GM21576 (cell line): ENCODE data around the gene GNPTAB.
"Not testable (repeated sequence)": the region's sequence is repeated elsewhere in the genome, so short reads cannot be mapped to it uniquely, and the experiment has no call there.

Source experiments
- ATAC-seq: cut with Tn5 transposase; IDR thresholded peaks from one replicate; pipeline ENCODE4 v1.9.1; 2021; ENCODE audit warnings: mild to moderate bottlenecking, moderate library complexity; ENCODE audit not compliant: unreplicated experiment

The GNPTAB gene

DNA sequence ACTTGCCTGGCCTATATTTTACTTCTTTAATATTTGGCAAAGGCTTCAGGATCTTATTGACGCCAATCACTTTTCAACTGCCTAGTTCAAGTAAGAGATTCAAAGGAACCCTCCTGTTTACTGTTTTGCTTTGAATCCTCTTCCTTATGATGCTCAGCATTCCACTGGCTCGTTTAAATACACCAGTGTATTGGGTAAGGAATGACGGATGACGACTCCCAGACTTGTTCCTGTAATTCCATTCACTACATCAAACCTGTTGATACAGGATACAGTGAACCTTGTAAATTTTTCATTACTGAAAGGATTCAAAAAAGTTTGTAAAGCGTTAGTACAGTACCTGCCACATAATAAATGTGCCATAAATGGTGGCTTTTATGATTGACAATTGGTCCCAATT, 89.8 kb downstream of the GNPTAB start:
- no peak for ATAC-seq

GRCh38 chr12:101740566-101740965, 90.2 kb downstream of the GNPTAB start:
- no peak for ATAC-seq

GRCh38 chr12:101738920-101739665, 91.7 kb downstream of the GNPTAB start, which contains the start of gene SYCP3:
TSS of gene SYCP3 (minus strand) at chr12:101739462. CDS start at chr12:101737935, 1,527 bp downstream.
- no peak for ATAC-seq

GRCh38 chr12:101737476-101737875, 93.3 kb downstream of the GNPTAB start:
- no peak for ATAC-seq

DNA sequence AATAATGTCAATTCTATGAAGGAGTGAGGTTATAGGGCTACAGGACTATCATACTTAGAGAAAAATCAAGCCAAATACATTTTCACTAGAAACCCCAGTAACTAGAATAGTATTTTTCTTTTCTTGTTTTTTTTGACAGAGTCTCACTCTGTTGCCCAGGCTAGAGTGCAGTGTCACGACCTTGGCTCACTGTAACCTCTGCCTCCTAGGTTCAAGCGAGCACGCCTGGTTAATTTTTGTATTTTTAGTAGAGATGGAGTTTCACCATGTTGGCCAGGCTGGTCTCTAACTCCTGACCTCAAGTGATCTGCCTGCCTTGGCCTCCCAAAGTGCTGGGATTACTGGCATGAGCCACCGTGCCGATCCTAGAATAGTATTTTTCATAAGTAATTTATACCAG, 96.3 kb downstream of the GNPTAB start:
- not testable (repeated sequence) for ATAC-seq

DNA sequence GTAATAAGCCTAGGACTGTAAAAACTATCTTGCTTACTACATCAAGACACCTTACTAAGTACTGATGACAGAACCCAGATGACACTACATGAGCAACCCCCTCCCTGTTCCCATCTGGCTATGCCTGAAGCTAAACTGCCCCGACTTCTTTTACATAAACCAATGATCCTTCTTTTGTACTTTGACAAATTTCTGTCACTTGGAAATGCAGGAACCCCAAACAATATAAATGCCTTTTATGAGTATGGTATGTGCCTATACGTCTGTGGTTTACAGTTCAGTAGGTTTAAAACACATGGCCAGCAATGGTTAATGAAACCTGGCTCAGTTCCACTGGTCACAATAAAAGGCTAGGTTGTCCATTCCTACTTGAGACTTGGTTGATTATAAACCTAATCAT, 97.6 kb downstream of the GNPTAB start:
- ATAC-seq: no peak

DNA sequence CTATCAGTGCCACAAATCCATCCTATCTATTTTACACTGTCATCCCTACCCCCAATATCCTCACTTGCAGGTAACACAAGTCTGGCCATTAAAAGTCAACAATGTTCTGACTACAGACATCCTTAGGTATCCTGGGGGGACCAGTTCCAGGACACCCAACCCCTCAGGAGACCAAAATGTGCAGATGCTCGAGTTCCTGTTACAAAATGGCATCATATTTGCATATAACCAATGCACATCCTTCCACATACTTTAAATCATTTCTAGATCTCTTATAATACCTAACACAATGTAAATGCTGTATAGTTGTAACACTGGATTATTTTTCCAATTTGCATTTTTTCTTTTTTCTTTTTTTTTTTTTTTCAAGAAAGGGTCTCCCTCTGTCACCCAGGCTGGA, 98.4 kb downstream of the GNPTAB start:
- ATAC-seq: no peak

GRCh38 chr12:101729842-101730241, 100.9 kb downstream of the GNPTAB start:
- no peak for ATAC-seq

GRCh38 chr12:101727098-101727497, 103.7 kb downstream of the GNPTAB start:
- ATAC-seq: no peak

DNA sequence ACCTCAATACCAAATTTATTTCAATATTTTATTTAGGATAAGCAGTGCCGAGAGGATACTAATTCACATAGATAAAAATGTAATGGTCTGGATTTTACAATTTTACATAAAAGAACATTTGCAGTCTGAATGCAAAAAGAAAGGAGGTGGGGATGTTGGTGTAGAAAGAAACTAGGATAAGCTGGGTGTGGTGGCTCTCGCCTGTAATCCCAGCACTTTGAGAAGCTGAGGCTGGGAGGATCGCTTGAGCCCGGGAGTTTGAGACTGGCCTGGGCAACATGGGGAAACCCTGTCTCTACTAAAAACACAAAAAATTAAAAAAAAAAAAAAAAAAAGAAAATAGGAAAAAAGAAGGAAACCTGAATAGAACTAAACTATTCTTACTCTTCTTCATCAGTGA, 108.4 kb downstream of the GNPTAB start:
- no peak for ATAC-seq

GRCh38 chr12:101720118-101720517, 110.6 kb downstream of the GNPTAB start:
- no peak for ATAC-seq

GRCh38 chr12:101719566-101719965, 111.2 kb downstream of the GNPTAB start:
- no peak for ATAC-seq

DNA sequence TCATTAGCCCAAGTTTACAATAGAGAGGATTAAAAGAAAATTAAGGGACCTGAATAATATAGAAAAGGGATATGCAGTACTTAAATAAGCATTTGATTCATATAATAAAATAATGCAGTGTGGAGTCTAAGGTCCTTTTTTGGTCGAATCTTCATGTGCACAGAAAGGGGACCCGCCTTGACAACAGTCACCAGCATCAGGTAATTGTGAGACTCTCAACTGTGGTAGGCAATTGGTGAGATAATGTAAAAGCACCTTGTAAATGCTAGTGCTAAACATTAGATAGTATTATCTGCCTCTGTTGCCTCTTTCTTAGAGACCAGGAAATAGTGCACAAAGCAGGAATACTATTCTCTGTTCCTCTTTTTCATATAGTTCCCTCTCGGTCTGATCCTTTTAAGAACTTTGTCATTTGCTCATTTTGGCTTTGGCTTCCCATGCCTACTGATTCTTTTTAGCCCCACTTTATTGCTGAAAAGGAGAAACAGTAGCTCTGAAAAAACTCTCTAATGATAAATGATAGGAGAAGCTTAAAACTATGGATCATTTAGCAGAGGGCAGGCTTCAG, 115.8 kb downstream of the GNPTAB start:
- ATAC-seq: no peak

DNA sequence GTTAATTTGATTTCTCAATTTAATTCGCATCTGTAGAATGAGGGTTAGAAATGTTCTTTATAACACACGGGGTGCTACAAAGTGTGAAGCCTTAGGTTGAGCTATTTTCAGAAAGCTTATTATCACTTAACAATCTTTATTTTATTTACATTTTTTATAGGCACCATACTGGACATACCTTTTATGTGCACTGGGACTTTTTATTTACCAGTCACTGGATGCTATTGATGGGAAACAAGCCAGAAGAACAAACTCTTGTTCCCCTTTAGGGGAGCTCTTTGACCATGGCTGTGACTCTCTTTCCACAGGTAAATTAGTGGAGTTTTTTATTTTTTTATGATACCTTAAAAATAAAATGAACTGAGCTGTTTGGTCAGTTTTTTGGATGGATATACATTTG, 116.8 kb downstream of the GNPTAB start:
- no peak for ATAC-seq

DNA sequence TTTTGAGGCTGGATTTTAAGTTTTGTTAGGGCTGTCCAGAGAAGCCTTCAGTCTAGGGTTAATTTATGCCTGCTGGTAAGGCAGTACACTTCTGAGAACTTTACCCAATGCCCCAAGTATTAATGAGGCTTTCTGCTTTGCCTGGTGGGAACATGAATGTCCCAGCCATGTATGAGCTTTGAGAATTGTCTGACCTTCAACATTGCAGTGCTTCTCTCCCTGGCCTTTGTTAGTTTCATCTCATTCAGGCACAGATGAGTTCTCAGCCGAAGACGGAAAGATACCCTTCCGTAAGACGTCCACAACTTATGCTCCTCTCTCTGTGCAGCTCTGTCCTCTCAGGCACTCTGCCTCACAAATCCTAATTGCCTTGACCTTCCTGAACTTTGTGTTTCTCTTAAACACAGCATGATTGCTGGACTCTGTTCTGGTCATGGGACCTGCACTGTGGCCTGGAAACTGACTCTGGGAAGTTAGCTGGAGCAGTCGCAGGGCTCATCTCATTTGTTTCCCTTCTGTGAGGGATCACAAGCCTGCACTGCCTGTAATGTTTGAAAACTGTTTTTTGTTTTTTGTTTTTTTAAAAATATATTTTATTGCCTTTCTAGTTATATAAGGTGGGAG, 117.6 kb downstream of the GNPTAB start:
- no peak for ATAC-seq

- ATAC-seq: no peak
Observed at GRCh38 chr12:101710288-101710687, 120.5 kb downstream of the GNPTAB start.

GRCh38 chr12:101707131-101707782, 123.5 kb downstream of the GNPTAB start:
- ATAC-seq: no peak

DNA sequence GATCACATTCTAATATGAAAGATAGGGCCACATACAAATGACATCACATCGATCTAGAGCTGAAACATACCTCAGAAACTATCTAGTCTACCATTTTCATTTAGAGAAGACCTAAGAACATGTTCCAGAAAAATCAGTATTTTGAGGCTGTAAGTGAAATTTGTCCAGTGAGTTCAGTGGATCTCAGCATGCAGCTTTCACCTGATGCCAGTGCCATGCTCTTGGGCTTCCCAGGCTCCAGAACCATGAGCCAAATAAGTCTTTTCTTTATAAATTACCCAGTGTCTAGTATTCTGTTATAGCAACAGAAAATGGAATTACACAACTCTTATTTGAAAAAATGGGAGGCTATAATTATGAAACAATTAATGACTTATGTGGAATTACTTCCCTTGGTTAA, 124.4 kb downstream of the GNPTAB start:
- ATAC-seq: no peak

GRCh38 chr12:101703487-101703886, 127.3 kb downstream of the GNPTAB start:
- ATAC-seq: no peak

DNA sequence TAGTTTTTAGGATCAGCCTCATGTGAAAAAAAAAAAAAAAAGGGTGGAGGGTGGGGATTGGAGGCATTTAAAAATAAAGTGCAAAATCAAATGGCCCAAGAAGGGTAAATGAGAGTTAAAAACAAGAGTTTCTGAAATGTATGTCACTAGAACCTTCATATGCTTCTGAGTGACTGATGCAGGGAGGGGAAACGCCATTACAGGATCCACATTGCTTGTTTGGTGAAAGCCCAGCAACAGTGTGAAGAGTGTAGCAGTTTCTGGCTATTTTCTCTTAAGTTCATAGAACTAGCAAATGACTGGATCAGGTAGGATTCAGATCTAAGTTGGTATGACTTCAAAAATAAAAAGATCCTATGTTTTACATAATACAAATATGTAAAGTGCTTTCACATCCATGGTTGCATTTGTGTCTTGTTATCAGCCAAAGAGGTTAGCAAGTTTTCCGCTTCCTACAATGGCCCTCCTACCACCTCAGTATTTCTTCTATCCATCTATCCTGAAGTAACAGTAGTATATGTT, 130.4 kb downstream of the GNPTAB start:
- ATAC-seq: no peak

DNA sequence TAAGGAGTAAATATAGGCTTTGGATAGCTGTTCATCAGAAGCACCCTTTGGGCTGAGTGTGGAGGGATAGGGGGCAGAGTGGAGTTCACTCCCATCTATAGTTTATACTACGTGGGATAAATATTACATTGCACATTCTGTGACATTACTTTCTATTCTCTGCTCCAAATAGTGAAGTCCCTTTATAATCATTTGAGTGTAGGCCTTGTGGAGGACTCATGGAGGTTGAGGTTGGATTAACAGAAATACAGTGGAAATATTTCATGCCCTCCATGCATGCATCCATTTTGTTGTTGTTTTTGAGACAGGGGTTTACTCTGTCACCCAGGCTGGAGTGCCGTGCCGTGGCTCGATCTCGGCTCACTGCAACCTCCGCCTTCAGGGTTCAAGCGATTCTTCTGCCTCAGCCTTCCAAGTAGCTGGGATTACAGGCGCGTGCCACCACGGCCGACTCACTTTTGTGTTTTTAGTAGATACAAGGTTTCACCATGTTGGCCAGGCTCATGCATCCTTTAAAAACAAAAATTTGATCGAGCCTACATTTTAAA, 131.9 kb downstream of the GNPTAB start:
- ATAC-seq: no peak
